SK-MEL-5 (cell line): Measurements from ENCODE around the gene FBXO3. TPM values are rescaled to one million over a fixed set of nuclear protein-coding genes. Genes with fewer than 3 reads are reported as not detected.
"Not testable (repeated sequence)": the region's sequence is repeated elsewhere in the genome, so short reads cannot be mapped to it uniquely, and the experiment has no call there.

ENCODE experiments used
- DNase-seq: peaks from one replicate; pipeline ENCODE4 v3.0.0-alpha.2; 2016; ENCODE audit warnings: low read depth, low spot score
- in situ Hi-C: cut with HindIII; loops from 2 replicates; pipeline ENCODE4 v1.10.0; 2016; ENCODE audit warnings: low sequenced_read_pairs, high pct_unique_total_duplicates, low pct_unique_long_range_greater_than_20kb
- polyA plus RNA-seq, 2 experiments: library from polyadenylated mRNA; depleted of rRNA; stranded (reverse); fragments of >200 nt; gene quantifications; 2 replicates each; pipeline ENCODE4 v1.2.3, GENCODE V29; 2015
- total RNA-seq: library from RNA; depleted of rRNA; stranded (reverse); fragments of >200 nt; shearing (Covaris generic); gene quantifications from 2 replicates; pipeline ENCODE4 v1.2.3, GENCODE V29; 2014; rRNA removed

Gene FBXO3, protein sequence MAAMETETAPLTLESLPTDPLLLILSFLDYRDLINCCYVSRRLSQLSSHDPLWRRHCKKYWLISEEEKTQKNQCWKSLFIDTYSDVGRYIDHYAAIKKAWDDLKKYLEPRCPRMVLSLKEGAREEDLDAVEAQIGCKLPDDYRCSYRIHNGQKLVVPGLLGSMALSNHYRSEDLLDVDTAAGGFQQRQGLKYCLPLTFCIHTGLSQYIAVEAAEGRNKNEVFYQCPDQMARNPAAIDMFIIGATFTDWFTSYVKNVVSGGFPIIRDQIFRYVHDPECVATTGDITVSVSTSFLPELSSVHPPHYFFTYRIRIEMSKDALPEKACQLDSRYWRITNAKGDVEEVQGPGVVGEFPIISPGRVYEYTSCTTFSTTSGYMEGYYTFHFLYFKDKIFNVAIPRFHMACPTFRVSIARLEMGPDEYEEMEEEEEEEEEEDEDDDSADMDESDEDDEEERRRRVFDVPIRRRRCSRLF
- total RNA-seq = 36.5 and 40.5 TPM in 2 replicates
- polyA plus RNA-seq (2015; cell fraction: cytosol; rRNA removed) = 25.7 and 29.9 TPM in 2 replicates
- polyA plus RNA-seq (2015; cell fraction: nucleus; rRNA removed) = 62.5 and 65.8 TPM in 2 replicates

DNA sequence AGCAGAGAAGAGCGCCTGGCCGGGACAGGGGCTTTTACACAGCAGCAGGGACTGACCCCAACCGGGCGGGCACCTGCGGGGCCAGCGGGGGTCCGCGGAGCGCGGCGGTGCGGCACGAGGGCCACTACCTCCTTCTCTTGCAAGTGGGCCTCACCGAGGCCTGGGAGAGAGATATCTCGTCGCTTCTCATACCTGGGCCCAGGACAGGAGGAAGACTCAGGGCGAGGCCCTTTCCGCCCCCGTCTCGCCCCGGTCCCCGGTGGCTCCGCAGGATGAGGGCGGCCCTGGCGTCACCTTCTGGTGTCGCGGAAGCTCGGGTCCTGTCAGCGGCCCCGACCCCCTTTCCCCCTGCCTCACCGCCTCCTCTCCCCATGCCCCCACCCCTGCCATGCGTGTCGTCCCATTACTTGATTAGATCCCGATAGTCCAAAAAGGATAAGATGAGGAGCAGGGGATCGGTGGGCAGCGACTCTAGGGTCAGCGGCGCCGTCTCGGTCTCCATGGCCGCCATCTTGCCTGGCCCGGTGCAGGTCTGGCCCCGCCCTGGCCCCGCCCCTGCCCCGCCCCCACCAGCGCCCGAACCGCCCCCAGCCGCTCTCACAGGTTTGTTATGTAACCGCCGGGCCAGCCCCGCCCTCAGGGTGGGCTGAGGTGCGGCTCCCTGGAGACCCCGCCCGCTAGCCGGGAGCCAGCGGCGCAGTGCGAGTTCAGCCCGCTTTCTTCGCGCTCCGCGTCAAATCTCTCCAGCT, at the start of gene FBXO3:
TSS of gene FBXO3 (minus strand) at position 534 of the 749 bp plus-strand sequence. CDS start at position 511, 23 bp downstream.
- peak; percentile 83 for DNase-seq
- in situ Hi-C loops = no loop called here

DNA sequence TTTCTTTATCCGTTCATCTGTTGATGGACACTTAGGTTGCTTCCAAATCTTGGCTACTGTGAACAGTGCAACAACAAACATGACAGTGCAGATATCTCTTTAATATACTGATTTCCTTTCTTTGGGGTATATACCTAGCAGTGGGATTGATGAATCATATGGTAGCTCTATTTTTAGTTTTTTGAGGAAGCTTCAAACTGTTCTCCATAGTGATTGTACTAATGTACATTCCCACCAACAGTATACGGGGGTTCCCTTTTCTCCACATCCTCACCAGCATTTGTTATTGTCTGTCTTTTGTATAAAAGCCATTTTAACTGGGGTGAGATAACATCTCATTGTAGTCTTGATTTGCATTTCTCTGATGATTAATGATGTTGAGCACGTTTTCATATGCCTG, 48.7 kb upstream of the FBXO3 start:
- in situ Hi-C loops, DNase-seq: not testable (repeated sequence)

DNA sequence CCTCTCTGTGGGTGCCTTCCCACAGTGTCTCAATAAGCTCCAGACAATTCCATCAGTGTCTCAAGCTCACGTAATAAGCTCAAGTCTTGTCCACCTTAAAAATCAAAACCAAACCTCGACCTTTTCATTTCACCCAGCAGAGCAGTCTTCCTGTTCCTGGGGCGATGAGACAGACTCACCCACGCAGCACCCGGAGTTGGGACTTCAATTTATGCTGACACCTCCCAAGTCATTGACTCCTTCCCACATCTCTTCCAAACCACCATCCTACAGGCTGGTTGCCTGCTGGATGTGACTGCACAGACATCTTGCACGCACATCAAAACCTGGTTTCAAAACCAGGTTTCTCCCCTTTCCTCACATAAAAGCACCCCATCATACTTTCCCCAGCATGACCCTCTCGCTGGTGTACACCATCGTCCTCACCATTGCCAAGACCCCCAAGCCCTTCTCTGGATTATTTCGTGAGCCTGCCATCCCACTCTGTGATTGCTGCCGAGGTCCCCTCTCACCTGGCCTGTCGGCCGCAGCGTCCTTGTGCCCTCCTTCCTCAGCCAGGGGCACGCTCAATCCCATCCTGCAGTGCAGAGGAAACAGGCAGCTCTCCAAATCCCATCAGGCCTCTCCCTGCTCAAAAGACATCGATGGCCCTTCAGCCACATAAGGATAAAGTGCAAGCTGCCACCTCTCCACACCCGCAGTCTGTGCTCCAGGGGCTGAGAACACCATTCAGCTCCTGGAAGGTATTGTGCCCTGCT, 45.1 kb upstream of the FBXO3 start:
- DNase-seq = no peak
- in situ Hi-C loops = no loop called here

DNA sequence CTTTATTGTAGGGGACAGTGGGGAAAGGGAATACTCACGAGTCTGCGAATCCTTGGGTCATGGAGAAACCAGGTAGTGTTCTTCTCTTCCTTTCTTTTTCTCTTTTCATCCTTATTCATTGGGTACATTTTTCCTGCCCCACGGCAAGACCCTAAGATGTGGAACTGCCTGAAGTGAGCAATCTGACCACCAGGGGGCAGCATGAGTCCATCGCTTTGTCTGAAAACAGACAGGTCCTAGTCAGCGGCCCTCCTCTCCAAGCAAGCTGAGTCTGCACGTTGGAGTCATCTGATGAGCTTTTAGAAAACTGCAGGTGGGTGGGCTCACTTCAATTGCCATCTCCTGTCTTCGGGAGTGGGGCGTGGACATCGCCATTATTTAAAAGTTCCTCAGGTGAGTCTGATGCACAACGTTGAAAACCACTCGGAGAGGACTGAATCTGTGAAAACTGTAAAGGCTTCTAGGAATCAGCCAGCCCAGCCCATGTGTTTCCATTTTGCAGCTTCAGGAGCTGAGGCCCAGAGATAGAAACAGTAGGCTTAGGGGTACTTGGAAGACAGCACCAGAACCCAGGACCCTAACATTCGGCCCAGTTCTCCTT, 34.0 kb upstream of the FBXO3 start:
- peak; percentile 88 for DNase-seq
- in situ Hi-C loops = no loop called here

DNA sequence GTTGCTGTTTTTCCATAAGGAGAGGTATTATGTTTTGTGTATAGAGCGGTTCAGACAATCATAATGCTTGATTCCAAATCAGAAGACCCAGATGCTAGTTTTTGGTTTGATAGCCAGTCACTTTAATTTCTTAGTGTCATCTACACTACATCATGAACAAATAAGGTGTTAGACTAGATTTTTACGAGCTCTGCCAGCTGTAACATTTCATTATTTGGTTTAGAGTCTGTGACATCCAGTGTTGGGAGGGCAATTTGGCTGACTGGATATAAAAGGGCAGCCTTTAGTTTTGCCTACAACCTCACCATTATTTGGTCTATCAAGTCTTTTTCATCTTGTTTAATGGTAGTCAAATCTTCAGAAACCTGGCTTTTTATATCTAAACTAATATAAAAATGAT, 30.2 kb upstream of the FBXO3 start:
- in situ Hi-C loops = no loop called here
- no peak for DNase-seq

DNA sequence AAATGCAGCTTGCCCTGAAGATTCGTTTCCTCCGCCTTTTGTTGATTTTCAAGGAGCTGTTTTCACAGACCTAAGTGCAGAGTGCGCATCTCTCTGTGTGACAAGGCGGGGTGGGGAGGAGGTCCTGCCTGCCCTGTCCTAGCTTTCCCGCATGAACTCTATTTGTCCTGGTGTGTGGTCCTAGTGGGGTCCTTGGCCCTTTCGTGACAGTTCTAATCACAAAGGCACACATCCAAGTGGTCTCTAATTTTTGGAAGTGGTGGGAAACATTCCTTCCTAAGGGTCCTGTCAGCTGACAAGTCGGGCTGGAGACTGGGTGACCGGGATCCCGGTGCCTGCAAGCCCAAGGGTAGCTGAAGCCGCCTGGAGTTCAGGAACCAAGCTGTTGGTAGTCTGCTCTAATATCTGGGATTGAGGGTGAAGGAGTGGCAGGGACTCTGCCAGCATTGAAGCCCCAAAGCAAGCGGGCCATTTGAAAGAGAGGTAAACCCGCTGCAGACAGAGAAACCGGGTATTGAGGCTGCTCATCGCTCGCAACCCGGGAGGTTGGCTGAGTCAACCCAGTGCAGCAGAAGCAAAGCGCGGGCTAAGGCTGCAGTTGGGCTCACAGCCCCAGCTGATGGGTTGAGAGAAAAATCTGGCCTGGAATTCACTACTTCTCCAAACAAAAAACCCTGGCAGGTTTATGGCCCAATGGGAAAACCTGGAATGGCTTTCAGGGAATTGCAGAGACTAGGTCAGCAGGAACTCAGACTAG, 28.1 kb upstream of the FBXO3 start:
- in situ Hi-C loops = no loop called here
- peak; percentile 76 for DNase-seq

DNA sequence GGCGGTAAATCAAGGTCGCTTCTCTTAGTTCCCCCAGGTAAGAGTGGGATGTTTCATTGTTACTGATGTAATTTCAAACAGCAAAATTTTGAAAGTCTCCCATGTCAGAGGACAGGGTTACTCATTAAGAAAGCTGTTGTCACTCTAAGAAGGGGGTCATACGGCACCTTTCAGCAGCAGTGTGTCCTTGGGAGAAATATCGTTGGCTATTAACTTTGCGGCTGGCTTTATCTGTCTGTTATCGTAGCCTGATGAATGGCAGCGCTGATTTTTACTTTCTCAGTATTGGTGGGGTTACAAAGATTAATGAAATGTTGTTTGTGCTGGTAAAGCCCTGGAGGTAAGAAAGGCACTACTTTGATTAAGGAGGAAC, 27.5 kb upstream of the FBXO3 start:
- no peak for DNase-seq
- in situ Hi-C loops = no loop called here

DNA sequence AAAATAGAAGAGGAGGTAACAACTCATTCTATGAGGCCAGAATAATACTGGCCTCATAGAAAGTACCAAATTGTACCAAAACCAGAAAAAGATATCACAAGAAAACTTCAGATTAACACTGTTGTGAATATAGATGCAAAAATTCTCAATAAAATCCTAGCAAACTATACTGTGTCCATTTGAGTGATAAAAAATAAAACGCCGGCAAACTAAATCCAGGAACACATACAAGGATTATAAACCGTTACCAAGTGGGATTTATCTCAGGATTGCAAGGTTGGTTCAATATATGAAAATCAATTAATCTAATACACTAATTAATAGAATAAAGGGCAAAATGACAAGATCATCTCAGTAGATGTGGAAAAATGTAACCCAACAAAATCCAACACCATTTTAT, 23.6 kb upstream of the FBXO3 start:
- in situ Hi-C loops = no loop called here
- DNase-seq = no peak

DNA sequence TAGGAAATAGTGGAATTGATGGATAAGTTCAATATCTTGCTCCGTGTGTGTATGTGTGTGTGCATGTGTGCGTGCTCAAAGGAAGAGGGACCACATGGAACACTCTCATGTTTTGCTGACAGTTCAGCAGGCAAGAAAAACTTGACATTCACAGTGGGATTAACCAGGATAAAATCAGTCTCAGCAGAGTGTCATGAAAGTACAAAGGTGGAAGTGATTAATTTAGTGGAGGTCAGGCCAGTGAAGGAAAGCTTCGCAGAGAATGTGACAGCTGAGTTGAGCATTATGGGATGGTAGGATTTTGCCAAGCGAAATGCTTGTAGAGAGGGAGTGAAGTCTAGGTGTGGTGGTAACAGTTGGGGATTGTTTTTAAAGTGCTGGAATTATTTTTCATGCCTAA, 15.7 kb upstream of the FBXO3 start:
- DNase-seq = no peak
- in situ Hi-C loops = no loop called here

DNA sequence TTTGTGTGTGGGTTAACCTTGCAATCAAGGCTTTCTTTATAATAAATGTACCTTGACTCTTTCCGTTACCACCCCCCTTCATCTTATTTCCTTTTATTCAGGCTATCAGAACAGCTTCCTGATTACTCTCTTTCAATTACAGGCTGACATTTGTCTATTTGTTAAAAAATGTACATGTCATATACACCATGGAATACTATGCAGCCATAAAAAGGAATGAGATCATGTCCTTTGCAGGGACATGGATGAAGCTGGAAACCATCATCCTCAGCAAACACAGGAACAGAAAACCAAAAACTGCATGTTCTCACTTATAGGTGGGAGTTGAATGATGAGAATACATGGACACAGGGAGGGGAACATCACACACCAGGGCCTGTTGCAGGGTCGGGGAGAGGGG, 13.8 kb upstream of the FBXO3 start:
- DNase-seq, in situ Hi-C loops: not testable (repeated sequence)

DNA sequence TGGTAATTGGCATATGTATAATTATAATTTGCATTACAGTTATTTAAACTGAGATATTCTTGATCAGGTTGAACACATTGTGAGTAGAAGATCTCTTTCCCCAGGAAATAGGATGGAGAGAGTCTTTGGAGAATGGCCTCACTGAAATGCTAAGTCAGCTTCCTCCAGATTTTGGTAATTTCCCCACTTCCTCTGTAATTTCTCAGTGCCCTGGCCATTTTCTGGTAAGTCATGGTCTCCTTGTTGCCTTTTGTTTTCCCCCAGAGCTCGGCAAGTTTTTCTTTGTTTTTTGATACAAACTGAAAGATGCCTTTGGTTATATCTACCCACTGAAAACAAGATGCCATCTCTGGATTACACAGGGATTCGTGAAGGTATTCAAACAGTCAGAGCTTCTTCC, 12.8 kb upstream of the FBXO3 start:
- no peak for DNase-seq
- in situ Hi-C loops = no loop called here

DNA sequence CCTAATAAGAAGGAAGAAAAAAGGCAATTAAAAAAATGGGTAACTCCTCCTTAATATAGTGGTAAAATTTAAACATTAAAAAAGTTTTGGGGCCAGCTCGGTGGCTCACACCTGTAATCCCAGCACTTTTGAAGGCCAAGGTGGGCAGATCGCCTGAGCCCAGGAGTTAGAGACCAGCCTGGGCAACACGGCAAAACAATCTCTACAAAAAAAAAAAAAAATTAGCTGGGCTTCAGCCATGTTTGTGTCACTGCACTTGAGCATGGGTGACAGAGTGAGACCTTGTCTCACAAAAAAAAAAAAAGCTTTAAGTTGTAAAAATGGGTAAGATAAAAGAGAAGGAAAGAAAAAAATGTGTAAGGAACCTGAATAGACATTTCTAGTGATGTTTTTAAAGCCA, 11.3 kb upstream of the FBXO3 start:
- no peak for DNase-seq
- in situ Hi-C loops = no loop called here

DNA sequence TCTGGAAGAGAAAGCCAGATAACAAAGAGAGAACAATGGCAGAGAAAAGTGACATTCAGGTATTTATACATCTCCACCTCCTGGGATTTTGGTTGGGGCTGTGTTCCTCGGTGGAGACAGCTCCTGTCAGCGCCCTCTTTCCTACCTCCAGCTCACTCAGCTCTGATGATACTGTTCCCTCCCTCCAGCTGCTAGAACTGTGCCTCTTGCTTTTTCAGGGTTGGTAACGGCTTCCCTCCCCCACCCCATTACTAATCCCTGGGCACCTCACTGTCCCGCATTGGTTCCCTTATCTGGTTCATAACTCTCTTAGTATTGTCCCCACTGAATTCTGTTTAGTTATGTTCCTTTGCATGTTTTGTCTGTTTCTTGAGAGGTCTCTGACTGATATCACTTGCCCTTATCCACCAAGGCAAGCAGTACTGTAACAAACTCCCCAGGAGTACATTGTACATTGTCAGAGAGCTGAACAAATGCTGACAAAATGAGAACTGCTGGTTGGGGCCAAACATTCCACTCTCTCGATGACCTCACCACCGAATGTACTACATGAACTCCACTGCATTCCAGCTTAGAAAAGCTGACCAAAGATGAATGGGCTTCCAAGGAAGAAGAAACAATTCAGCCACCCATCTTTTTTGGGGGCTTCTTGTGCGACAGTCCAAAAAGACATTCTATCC, 5.7 kb upstream of the FBXO3 start:
- no peak for DNase-seq
- in situ Hi-C loops = no loop called here

DNA sequence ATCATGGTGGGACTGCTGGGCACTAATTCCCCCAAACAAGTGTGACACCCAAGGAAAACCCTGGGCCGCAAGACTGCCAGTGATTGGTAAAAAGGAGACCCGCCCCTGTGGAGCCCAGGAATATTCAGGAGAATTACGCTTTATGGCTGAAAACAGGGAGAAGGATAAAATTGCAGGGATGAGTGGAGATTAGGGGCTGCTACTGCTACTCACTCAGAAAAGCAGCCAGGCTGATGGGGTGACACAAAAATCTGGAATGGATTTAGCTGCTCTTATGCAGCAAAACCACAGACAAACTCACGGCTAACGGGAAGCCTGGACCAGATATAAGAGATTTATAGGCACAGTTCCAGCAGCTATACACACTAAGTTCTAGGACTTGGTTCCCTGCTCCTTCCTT, 4.4 kb upstream of the FBXO3 start:
- in situ Hi-C loops = no loop called here
- DNase-seq = no peak

DNA sequence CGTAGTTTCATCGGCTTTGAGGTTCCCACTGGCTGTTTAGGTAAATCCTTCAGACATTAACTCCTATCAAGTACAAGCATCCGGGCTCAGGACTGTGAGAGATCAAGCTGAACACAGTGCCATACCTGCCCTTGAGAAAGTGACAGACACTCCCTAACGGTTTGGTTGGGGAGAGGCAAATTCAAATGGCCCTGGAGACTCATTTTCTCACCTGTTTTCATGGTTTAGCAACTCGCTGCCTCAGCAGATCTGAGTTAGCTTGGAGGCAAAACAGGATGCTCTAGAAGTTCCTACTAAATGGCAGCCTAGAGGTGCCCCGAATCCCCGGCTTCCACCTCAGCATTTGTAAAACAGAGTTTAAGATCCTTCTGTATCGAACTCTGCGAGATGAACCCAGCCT, 3.6 kb upstream of the FBXO3 start:
- DNase-seq = no peak
- in situ Hi-C loops = no loop called here

DNA sequence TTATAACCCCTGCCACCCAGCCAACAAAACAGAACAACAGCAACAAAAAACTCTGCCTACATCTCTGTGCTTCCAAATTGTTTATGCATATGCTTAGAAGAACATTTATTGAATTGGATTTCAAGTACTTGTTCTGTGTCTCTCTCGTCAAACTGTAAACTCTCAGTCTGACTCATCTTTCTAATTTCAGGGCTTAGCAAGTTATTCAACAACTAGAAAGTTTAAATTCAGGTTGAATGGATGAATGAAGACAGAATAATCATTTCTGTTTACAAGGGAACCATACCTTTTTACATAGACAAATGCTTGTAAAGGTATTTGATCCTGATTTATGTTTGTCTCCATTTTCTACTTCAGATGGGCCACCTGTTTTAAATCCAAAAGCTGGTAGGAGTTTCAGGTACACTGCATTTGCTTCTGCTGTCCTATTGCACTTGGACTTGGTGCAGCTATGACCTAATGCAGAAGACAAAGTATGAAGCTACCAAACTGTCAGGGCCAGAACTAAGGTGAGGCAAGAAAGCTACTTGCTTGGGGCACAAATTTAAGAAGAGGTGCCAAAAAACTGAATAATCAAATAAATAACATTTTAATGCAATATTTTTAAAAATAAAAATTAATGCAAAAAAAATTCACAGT, 1.6 kb upstream of the FBXO3 start:
- in situ Hi-C loops = no loop called here
- DNase-seq = no peak
